Cortex of kidney (tissue), 1 donor: ENCODE results near the gene TNRC18.

Source experiments
- DNase-seq: peaks from one replicate; lab custom pipeline; 2025; lab: John Stamatoyannopoulos, UW

The TNRC18 gene

DNA sequence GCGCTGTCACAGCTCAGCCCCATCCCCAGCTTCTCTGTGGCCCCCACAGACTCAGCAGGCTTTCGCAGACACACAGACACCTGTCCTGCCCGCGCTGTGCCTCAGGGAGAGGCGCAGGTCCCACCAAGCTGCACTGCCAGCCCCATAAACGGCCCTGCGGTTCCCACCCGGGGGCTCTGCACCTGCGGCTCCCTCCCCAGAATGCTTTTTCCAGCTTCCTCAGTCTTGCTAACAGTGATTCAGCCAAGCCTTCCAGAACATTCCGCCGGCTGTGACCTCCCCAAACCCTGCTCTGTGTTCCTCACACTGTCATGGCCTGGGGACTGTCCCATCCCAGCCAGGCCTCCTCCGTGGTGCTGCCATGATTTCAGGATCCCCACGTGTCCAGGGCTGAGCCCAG lies 27.8 kb upstream of the TNRC18 start:
- DNase-seq: no peak

DNA sequence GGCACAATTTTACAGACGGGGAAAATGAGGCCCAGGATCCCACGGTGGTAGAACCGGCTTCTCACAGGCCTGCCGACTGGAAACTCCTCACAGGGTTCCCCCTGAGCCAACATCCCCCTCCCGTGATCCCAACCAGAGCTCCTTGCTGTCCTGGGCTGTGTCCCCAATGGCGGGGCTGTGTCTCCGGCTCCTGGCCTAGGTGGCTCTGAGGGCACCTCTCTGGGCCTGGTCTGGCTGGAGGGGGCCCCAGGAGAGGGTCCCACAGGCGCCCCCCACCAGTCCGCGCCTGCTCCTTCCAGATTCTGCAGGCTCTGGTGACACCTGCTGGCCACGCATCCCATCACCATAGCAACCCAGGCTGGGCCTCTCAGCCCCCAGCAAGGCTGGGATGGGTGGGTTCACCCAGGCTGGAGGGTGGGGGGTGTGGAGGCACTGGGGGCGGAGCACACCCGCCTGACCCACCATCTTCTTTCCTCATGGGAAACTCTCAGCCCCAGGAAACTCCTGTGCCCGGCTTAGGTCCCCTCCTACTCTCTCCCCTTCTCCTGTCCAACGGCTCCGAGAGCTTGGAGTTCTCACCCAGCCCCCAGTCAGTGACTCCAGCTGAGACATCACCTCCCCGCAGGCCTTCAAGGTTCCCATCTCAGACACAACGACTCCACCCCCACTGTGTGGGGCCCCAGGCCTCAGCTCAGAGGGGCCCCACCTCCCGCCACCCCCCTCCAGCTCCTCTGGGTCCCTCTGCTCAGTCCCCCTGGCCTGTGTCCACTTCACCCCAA lies 27.1 kb upstream of the TNRC18 start:
- no peak for DNase-seq

- no peak for DNase-seq
Measured at GRCh38 chr7:5448378-5449037, 24.9 kb upstream of the TNRC18 start.

DNA sequence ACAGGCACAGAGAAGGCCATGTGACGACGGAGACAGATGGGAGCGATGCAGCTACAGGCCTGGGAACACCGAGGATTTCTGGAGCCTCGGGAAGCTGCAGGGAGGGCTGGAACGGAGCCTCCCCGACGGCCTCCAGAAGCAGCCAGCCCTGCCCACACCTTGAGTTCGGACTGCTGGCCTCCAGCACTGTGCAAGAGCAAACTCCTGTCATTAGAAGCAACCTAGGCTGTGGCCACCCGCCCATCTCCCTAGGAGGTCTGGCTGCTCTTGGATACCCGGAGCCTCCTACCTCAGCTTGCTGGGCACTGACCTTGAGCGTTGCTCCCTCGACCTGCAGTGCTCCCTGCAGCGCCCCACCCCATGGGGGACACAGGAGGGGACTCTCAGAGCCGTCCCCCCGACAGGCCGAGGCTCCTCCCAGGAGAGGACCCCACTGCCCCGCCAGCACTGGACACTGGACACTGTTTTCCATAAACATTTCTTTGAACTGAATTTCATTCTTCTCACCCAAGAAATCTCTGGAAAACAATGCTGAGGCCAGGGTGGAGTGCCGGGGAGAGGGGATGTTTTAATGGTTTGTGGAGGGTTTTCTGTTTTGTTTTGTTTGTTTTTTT lies 22.5 kb upstream of the TNRC18 start:
- no peak for DNase-seq

- DNase-seq: no peak
Measured at GRCh38 chr7:5443678-5444077, 20.0 kb upstream of the TNRC18 start.

DNA sequence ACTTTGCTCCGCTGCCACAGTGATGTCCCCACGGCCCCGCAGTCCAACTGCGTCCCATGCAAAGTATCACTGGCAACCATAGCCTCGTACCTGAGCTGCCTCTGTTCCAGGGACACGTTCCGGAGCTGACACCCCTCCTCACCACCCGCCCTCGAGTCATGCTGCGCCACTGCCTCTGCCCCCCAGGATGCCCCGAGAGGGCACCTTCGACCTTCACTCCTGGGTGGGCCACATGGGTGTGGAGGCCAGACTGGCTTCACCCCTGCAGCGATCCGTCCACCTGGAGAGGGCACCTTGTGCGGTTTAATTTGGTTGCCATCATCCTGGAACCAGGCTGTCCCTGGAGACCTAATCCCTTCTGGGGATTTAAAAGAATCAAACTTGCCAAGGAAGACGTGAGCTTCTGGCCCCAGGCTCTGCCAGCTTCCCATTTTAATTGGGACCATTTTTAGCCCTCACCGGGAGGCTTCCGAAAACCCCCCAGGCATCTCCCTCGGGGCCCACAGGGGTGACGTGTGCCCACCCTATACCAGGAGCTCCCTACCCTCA lies 19.2 kb upstream of the TNRC18 start:
- DNase-seq: no peak

DNA sequence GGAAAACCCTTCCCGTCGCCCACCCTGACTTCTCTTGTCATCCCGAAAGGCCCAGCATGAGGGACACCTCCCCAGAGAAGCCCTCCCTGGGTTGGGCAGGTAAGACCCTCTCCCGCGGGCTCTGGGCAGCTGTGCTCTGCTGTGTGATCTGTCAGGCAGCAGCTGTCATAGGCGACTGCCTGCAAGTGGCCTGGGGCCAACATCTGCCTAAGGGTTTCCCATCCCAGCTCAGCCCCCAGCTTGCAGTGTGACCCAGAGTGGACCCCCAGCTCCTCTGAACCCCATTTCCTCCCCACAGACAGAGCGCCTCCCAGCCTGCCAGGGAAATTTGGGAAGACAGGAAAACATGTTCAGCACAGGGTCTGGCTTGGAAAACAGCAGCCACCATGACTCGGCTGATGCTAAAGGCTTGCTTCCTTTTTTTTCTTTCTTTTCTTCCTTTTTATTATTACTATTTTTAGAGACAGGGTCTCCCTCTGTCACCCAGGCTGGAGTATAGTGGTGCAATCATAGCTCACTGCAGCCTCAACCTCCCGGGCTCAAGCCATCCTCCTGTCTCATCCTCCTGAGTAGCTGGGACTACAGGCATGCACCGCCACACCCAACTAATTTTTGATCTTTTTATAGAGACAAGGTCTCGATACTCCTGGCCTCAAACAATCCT lies 18.3 kb upstream of the TNRC18 start:
- no peak for DNase-seq

DNA sequence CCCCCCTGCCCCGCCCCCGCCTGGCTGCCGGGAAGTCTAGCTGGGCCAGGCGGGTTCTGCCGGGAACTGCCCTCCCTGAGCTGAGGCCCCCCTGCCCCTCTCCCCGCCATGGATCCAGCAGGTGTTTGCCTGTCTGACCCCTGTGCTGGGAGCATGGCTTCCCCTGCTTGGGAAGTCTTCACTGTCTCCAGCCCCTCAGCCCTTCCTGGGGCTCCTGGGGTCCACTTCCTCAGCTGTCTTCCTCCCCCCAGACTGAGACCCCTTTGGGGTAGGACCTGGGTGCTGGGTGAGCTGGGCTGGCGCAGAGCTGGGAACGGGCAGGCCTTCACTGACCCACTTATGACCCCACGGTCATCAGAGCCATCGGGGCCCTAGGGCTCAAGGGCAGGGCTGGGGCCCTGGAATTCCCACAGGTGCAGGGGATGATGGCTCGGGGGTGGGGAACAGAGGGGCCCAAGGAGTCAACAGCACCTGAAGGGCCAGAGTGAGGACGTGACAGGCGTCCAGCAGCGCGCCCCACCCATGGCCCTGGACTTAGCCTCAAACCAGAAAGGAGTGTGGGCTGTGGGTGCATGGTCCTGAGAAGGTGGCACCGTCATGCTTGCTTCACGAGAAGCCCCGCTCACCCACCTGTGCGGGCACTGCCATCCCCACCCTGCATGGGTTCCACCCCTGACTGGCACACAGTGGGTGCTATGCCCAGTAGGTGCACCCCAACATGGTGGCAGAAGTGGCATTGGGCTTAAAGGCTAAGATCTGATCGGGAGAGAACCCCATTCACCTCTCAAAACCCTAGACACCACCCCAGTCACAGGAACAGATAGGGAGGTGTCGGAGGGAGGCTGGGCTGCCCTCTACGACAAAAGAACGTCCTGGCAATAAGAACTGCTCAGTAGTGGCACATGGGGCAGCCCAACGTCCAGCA lies 16.2 kb upstream of the TNRC18 start:
- no peak for DNase-seq

DNA sequence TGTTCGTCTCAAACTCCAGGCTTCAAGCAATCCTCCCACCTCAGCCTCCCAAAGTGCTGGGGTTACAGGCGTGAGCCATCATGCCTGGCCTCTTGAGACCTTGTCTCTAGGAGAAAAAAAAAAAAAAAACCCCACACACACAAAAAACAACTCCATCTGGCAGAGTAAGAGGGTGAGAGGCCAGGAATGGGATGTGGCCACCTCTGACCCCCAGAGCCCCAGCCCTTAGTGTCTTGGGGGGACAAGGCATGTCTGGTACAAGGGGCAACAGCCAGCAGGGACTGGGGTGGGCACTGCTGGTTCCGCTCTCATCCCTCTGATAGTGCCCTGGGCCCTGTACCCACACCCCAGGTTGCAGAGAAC lies 15.6 kb upstream of the TNRC18 start:
- DNase-seq: no peak

GRCh38 chr7:5437987-5438386 lies 14.4 kb upstream of the TNRC18 start:
- no peak for DNase-seq

DNA sequence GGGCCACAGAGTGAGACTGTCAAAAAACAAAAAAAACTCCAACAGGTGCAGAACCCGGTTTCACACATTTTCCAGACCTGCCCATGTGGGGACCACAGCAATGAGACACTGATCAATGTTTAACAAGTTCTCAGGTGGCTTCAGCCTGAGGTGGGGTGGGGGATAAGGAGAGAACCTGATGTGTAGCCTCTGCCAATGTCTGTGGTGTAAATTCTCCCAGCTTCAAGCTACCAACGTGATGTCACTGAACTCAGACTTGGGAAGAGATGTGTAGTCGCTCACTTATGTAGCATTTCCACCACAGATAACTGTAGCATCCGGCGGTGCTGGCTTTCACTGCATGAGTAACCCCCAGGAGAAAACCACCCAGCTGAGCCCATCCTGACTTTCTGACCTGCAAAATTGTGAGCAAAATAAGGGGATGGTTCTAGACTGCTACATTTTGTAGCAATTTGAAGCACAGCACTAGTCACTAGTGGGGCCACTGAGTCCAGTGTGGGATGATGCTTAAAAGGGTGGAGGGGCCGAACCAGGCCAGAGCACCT lies 13.8 kb upstream of the TNRC18 start:
- DNase-seq: no peak

DNA sequence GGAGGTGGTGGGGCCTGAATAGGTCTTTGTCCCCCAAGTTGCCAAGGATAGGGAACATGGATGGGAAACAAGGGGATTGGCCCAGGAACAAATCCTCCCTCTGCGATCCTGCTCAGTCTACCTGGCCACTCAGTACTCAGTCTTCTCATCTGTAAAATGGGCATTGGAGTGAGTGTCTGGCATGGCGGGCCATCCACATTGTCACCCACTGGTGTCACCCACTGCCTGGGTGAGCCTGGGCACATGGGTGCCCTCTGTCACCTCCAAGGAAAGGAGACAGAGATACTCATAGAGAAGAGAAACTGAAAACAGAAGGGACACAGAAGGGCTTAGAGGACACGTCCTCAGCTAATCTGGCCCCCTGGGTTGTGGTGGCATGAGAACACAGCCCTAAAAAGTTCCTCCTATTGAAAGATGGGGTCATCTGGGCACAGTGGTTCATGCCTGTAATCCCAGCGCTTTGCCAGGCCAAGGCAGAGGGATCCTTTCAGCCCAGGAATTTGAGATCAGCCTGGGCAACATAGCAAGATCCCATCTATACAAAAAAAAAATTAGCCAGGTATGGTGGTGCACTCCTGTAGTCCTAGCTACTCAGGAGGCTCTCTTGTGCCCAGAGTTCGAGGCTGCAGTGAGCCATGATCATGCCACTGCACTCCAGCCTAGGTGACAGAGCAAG lies 12.5 kb upstream of the TNRC18 start:
- DNase-seq: no peak

- no peak for DNase-seq
Measured at GRCh38 chr7:5435291-5436002, 11.8 kb upstream of the TNRC18 start.

DNA sequence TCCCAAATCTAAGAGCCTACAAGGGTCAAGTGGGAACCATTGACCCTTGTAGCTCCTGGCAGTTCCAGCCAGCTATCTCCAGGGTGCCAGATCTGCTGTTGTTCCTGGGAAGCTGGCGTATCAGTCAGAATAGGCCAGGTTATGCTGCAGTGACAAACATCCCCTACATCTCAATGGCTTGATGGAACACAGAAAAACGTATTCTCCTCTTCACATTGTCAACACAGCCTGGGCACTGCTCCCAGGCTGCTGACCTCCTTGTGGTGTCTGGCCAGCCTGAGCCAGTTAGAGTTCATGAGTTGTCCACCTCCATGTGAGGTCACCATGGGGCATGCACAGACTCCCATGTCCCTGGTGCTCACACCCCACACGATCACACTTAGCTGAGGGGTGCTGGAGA lies 9.5 kb upstream of the TNRC18 start:
- no peak for DNase-seq

DNA sequence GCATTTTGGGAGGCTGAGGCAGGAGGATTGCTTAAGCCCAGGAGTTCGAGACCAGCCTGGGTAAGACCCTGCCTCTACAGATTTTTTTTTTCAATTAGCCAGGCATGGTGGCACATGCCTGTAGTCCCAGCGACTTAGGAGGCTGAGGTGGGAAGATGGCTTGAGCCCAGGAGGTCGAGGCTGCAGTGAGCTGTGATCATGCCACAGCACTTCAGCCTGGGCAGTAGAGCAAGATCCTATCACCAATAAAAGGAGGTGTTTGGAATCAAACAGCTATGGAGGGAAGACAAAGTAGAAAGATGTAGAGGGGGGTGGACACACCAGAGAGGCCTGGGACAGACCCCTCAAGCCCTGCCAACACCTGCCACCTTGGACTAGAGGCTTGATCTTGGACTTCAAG lies 9.1 kb upstream of the TNRC18 start:
- no peak for DNase-seq

DNA sequence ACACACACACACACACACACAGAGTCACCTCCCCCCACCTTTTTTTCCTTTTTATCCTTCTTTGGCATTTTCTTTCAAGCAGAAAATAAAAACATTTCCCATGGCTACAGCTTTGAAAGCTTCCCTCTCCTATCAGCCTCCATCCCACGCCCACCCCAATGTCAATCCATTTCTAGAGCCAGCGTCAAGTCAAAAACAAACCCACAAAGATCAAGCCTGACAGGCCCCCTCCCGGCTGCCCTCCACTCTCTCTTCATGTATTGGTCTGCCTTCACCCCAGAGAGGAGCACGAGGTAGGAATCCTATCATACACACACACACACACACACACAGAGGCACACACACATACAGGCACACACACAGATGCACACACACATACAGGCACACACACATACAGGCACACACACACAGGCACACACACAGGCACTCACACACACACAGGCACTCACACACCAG lies 8.0 kb upstream of the TNRC18 start:
- no peak for DNase-seq

DNA sequence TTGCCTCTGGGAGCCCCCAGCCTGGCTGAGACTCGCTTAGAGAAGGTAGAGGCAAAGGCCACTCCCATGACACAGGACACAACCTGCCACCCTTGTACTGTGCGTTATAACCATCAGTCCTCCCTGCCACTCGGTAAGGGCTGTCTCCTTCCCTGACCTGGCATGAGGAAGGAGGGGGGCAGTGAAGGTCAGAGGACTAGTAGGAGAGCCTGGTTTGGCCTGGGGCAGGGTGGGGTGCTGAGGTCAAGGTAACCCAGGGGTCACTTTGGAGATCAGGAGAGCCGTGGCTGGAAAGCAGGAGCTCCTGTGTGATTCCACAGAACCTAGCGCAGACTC lies 6.9 kb upstream of the TNRC18 start:
- no peak for DNase-seq

DNA sequence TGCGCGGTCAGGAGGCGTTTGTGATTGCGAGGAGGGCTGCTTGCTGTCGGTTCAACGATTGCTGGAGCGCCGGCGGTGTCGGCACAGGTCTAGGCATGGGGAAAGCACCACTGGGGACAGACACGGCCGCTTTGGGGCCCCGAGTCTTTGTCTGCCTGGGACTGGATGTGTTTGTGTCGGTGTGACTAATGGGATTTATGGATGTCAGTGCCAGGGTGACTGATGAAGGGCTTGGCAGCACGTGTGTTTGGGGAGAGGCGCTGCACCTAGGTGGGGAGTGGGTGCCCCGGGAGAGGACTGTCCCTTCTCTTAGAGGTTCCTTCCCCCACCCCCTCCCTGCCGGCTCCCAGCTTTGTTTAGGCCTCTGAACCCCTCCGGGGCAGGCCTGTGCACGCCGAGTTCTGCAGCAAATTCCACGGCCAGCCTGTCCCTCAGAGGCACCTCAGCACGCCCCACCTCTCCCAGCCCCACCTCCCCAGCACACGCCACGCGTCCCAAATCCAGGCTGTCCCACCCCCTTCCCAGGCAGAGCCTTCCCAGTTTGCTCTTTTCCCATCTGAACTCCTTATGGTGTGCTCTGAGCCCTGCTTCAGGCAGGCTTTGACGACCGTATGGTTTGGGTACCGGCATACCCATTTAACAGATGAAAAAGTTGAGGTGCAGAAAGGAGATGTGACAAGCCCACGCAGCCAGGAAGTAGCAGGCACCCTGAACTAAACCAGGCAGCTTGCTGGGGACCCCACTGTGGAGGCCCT lies 6.4 kb upstream of the TNRC18 start:
- no peak for DNase-seq

DNA sequence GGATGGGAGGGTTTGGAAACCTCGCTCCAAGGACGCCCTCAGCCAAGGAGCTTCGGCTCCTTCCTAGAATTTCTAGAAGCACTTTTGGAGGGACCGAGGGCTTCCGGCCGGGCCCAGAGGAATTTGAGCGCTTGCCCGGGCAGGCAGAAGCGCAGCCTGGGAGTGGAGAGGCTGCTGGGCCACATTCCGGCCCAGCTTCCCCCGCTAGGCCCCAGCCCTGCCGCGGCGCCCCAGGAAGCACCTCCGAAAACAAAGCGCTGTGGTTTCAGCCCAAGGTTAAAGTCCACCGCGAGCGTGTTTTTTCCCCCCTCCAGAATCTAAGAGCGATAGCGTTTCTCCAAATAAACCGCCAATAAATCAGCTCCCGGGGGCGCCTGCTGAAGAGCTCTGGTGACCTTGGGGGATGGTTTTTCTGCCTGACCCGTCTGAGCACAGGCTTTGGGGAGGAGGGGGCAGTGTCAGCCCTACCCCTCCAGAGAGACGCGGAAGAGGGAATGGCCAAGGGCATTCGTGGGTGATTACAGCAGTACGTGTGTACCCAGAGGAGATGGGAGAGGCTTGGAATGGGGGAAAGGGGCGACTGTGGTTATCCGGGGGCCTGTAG lies 5.7 kb upstream of the TNRC18 start:
- no peak for DNase-seq
